Naive thymus-derived CD4-positive, alpha-beta T cell (primary cell): ENCODE results near the gene MTX2. TPM values are rescaled to one million over a fixed set of nuclear protein-coding genes. Genes with fewer than 3 reads are reported as not detected.

Source experiments
- ATAC-seq: fragments of 150-1000 bp; cut with Tn5 transposase; 2 replicates; pipeline ENCODE4 v1.10.0; 2021; ENCODE audit warnings: mild to moderate bottlenecking, moderate library complexity
- CTCF ChIA-PET: fragments of 350-600 bp; sonication (Branson Sonifier 250); formaldehyde crosslinking; loops from one replicate; lab custom pipeline; 2021; ENCODE audit warnings: antibody characterized with exemption; lab: Charles Lee
- POLR2A ChIA-PET: fragments of 350-600 bp; sonication (Branson Sonifier 250); formaldehyde crosslinking; loops from one replicate; lab custom pipeline; 2021; ENCODE audit warnings: antibody characterized with exemption, inconsistent platforms; lab: Charles Lee
- DNase-seq, 9 donors: peaks; one replicate each; pipeline versions ENCODE4 v3.0.0 to v3.0.0-alpha.2; 2020 to 2022; ENCODE audit warnings: mixed read lengths in 1 of 9
- H3K27ac ChIP-seq: one replicate; pipeline ENCODE4 v1.7.0; 2013; ENCODE audit warnings: mild to moderate bottlenecking, low read depth, low read length, moderate library complexity
- H3K27me3 ChIP-seq, 2 donors: one replicate each; pipeline ENCODE4 v1.7.0; 2013; ENCODE audit warnings: low read length in 2 of 2, mild to moderate bottlenecking in 2 of 2, moderate library complexity in 2 of 2; ENCODE audit not compliant: control insufficient read depth in 2 of 2, insufficient read depth in 2 of 2
- H3K36me3 ChIP-seq, 3 experiments: 1 replicate in 2 of 3; 2 replicates in 1 of 3; pipeline ENCODE4 v1.7.0; 2013; ENCODE audit warnings: low read length in 3 of 3, mild to moderate bottlenecking in 3 of 3, moderate library complexity in 1 of 3; ENCODE audit not compliant: insufficient read depth in 3 of 3, control insufficient read depth in 2 of 3
- H3K4me1 ChIP-seq, 2 donors: one replicate each; pipeline ENCODE4 v1.7.0; 2013; ENCODE audit warnings: low read length in 2 of 2, mild to moderate bottlenecking in 2 of 2, moderate library complexity in 1 of 2; ENCODE audit not compliant: control insufficient read depth in 2 of 2, insufficient read depth in 2 of 2
- H3K4me3 ChIP-seq: 2 replicates; pipeline ENCODE4 v1.7.0; 2013; ENCODE audit warnings: mild to moderate bottlenecking, low read length
- H3K9me3 ChIP-seq, 3 experiments: 1 replicate in 2 of 3; 2 replicates in 1 of 3; pipeline ENCODE4 v1.7.0; 2013; ENCODE audit warnings: low read length in 3 of 3; ENCODE audit not compliant: control insufficient read depth in 2 of 3
- H3K27ac Mint-ChIP-seq, 9 donors: one replicate each; pipeline ENCODE4 v1.8.0; 2020 to 2022; ENCODE audit warnings: mixed read lengths in 9 of 9, mild to moderate bottlenecking in 8 of 9, moderate library complexity in 5 of 9, inconsistent platforms in 2 of 9
- H3K27me3 Mint-ChIP-seq, 5 donors: one replicate each; pipeline ENCODE4 v1.8.0; 2021 to 2022; ENCODE audit warnings: mixed read lengths in 5 of 5, mild to moderate bottlenecking in 1 of 5
- H3K36me3 Mint-ChIP-seq, 5 donors: one replicate each; pipeline ENCODE4 v1.8.0; 2020 to 2022; ENCODE audit warnings: mixed read lengths in 5 of 5, mild to moderate bottlenecking in 3 of 5, inconsistent platforms in 1 of 5
- H3K4me1 Mint-ChIP-seq, 7 donors: one replicate each; pipeline ENCODE4 v1.8.0; 2020 to 2022; ENCODE audit warnings: mixed read lengths in 7 of 7, mild to moderate bottlenecking in 3 of 7, inconsistent platforms in 1 of 7
- H3K4me3 Mint-ChIP-seq, 10 donors: one replicate each; pipeline ENCODE4 v1.8.0; 2020 to 2022; ENCODE audit warnings: mild to moderate bottlenecking in 10 of 10, mixed read lengths in 10 of 10, moderate library complexity in 6 of 10, inconsistent platforms in 2 of 10
- H3K9me3 Mint-ChIP-seq, 11 donors: one replicate each; pipeline ENCODE4 v1.8.0; 2020 to 2022; ENCODE audit warnings: mixed read lengths in 11 of 11, mild to moderate bottlenecking in 4 of 11, inconsistent platforms in 1 of 11, moderate library complexity in 1 of 11
- intact Hi-C, 2 donors: fragments of 100-400 bp; cut with micrococcal nuclease; formaldehyde crosslinking; loops; one replicate each; pipeline ENCODE4 v1.15.1; 2023
- polyA plus RNA-seq, 2 donors: library from polyadenylated mRNA; unstranded; fragments of 300-500 nt; fragmentation: Illumina TruSeq; gene quantifications; one replicate each; pipeline ENCODE4 v1.2.3, GENCODE V29; 2021
- total RNA-seq, 6 experiments: library from RNA in 5 of 6; stranded (reverse) in 5 of 6; gene quantifications; 1 replicate in 5 of 6; 2 replicates in 1 of 6; pipeline ENCODE4 v1.2.3 and lab custom pipeline; 2021 to 2026

The MTX2 gene
- total and polyA plus RNA-seq, 7 experiments from 2014 or later = 6.6 to 19.5 (median 9.3) TPM

DNA sequence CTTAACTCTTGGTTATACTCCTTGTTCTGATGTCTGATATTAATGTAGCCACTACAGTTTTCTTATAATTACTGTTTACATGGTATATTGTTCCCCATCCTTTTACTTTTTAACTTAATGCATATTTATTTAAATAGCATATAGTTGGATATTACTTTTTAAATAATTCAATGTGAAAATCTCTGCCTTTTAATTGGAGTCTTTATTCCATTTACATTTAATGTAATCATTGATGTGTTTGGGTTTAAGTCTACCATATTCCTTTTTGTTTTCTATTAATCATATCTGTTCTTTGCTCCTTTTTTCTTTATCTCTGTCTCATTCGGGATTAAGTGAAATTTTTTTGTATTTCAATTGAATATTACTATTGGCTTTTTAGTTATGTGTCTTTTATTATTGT, 109.1 kb downstream of the MTX2 start:
- Mint-ChIP-seq H3K9me3 (peaks cover 0 to 36% (median 18%) of the 10 kb centered on the region in 11 donors), H3K27me3 (peaks cover 10 to 44% (median 26%) of the 10 kb centered on the region in 5 donors), H3K36me3 (peaks cover 0 to 3% (median 0%) of the 10 kb centered on the region in 5 donors), H3K27ac (no peak overlapping the region), H3K4me1 (no peaks in the 10 kb centered on the region), H3K4me3 (no peak overlapping the region)
- no peak overlapping the region for H3K27ac ChIP-seq
- no peaks in the 10 kb centered on the region for H3K9me3 ChIP-seq
- no peak for DNase-seq
- intact Hi-C loops = no loop called here
- H3K36me3 ChIP-seq = no peaks in the 10 kb centered on the region
- no peak overlapping the region for H3K4me3 ChIP-seq
- POLR2A ChIA-PET = no interaction called here
- no peak for ATAC-seq
- CTCF ChIA-PET = no interaction called here
- H3K27me3 ChIP-seq = peaks cover 0 to 2% of the 10 kb centered on the region in 2 donors
- no peaks in the 10 kb centered on the region for H3K4me1 ChIP-seq

DNA sequence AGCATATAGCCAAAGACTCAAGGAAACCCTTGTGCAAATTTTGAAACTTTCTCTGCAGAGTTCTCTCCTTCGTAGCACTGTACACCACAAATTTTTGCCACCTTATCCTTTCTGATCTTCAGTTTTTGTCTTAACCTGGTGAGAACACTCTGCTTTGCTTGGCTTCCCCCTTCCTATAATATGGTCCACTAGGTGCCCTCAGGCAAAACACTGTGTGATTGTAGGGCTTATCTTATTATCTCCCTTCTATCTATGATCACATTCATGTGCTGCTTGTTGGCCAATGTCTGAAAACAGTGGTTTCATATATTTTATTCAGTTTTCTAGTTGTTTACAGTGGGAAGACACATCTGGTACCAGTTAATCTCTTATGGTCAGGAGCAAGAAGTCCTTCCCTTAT, 111.1 kb downstream of the MTX2 start:
- no peak for DNase-seq
- H3K27ac ChIP-seq = no peak overlapping the region

DNA sequence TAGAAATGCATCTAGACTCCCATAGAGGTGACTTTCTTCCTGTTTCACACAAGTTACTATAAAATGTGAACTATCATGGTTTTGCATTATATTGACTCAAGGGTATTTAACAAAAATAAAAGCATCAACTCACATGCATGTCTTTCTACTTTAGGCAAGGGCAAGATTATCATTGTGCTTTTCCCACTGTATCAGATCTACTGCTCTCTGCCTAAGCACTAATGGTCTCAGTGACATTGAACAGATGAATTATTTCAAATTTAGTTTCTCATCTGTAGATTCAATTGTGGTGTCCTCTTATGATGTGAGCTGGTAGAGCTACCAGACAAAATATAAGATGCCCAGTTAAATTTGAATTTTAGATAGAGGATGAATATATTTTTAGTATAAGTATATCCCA, 113.9 kb downstream of the MTX2 start:
- H3K9me3 Mint-ChIP-seq = peaks cover 0 to 24% (median 12%) of the 10 kb centered on the region in 11 donors
- ChIA-PET POLR2A (no interaction called here), CTCF (no interaction called here)
- H3K27ac Mint-ChIP-seq = no peak overlapping the region
- H3K36me3 Mint-ChIP-seq = peaks cover 0 to 3% (median 0%) of the 10 kb centered on the region in 5 donors
- DNase-seq (no peak), ATAC-seq (no peak)
- no peak overlapping the region for H3K4me3 Mint-ChIP-seq
- peaks cover 12 to 50% (median 36%) of the 10 kb centered on the region in 5 donors for H3K27me3 Mint-ChIP-seq
- Histone ChIP-seq H3K9me3 (no peaks in the 10 kb centered on the region), H3K27me3 (peaks cover 0 to 2% of the 10 kb centered on the region in 2 donors), H3K4me3 (no peak overlapping the region), H3K36me3 (no peaks in the 10 kb centered on the region), H3K4me1 (no peaks in the 10 kb centered on the region), H3K27ac (no peak overlapping the region)
- no peaks in the 10 kb centered on the region for H3K4me1 Mint-ChIP-seq
- intact Hi-C loops = no loop called here

More for the DNA sequence above, 111.1 kb downstream of the MTX2 start:
- no peak for ATAC-seq
- Histone ChIP-seq H3K4me1 (no peaks in the 10 kb centered on the region), H3K4me3 (no peak overlapping the region), H3K36me3 (no peaks in the 10 kb centered on the region), H3K27me3 (peaks cover 0 to 2% of the 10 kb centered on the region in 2 donors), H3K9me3 (no peaks in the 10 kb centered on the region)
- Mint-ChIP-seq H3K27ac (no peak overlapping the region), H3K27me3 (peaks cover 4 to 37% (median 23%) of the 10 kb centered on the region in 5 donors), H3K4me1 (no peaks in the 10 kb centered on the region), H3K36me3 (peaks cover 0 to 3% (median 0%) of the 10 kb centered on the region in 5 donors), H3K4me3 (no peak overlapping the region), H3K9me3 (peaks cover 0 to 35% (median 18%) of the 10 kb centered on the region in 11 donors)
- CTCF ChIA-PET = interaction anchor here (0.7 kb wide), 1 partner anchor 75 kb away, joined by 3 read pairs; no protein-coding TSS in a partner anchor
- intact Hi-C loops = no loop called here
- POLR2A ChIA-PET = no interaction called here

DNA sequence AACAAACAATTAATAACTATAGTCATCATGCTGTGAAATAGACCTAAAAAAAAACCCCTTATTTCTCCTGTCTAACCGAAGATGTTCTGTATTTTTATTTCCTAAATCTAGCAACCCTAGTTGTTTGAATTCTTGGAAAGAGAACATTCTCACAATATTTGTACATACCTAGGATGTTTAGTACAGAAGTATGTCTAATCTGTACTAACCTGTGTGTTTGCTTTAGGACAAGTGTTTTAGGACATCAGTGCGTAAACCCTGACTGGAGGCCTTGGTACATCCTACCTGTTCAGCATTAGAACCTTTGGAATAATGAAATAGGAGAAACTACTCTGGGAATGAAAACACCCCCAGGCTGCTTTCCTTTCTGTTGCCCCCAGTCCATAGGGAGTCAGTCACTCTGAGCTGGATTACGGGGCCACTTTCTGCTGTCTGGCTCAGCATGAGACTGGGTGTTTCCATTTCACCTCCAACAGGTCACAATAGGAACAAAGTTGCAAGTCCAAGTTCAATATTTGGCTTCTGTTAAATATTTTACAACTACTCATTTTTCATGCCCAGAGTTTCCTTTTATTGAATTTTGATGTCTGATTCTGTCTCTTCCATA, 114.7 kb downstream of the MTX2 start:
- Histone ChIP-seq H3K9me3 (no peaks in the 10 kb centered on the region), H3K36me3 (no peaks in the 10 kb centered on the region), H3K4me3 (no peak overlapping the region), H3K27me3 (peaks cover 0 to 2% of the 10 kb centered on the region in 2 donors), H3K27ac (no peak overlapping the region), H3K4me1 (no peaks in the 10 kb centered on the region)
- Mint-ChIP-seq H3K27ac (no peak overlapping the region), H3K9me3 (peaks cover 0 to 16% (median 7%) of the 10 kb centered on the region in 11 donors), H3K4me1 (no peaks in the 10 kb centered on the region), H3K36me3 (peaks cover 0 to 3% (median 0%) of the 10 kb centered on the region in 5 donors), H3K27me3 (peaks cover 15 to 55% (median 35%) of the 10 kb centered on the region in 5 donors), H3K4me3 (no peak overlapping the region)
- ChIA-PET POLR2A (no interaction called here), CTCF (interaction anchor here (0.7 kb wide), 1 partner anchor 371 kb away, joined by 3 read pairs; no protein-coding TSS in a partner anchor)
- DNase-seq = no peak
- no peak for ATAC-seq
- intact Hi-C loops = no loop called here

DNA sequence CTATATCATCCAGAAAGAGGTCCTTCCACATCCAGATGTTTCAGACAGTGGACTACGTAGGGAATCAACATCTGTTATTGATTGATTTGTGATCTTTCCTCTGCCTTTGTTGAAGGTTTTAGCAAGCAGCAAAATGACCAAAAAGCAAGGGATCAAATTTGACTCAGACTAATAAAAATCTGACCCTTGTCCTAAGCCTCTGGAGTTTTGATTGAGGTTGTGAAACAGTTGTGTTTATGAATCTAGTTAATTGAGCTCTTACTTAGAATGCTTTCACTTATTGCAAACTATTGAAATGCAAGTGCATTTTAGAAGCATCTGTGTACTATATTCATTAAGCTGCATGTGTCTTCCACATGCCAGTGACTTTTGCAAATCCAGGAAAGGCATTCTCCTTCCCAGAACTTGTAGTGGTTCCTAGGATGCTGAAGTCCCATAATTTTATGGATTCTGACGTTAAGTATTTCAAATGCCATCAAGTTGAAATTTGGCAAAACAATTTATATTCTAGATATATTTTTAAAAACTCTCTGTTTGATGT, 116.0 kb downstream of the MTX2 start:
- Histone ChIP-seq H3K36me3 (no peaks in the 10 kb centered on the region), H3K4me1 (no peaks in the 10 kb centered on the region), H3K9me3 (no peaks in the 10 kb centered on the region), H3K27me3 (peaks cover 0 to 2% of the 10 kb centered on the region in 2 donors), H3K4me3 (no peak overlapping the region), H3K27ac (no peak overlapping the region)
- Mint-ChIP-seq H3K27me3 (peaks cover 22 to 52% (median 42%) of the 10 kb centered on the region in 5 donors), H3K9me3 (peaks cover 0 to 4% (median 2%) of the 10 kb centered on the region in 11 donors), H3K36me3 (no peaks in the 10 kb centered on the region), H3K4me3 (no peak overlapping the region), H3K4me1 (no peaks in the 10 kb centered on the region), H3K27ac (no peak overlapping the region)
- DNase-seq = no peak
- no peak for ATAC-seq
- intact Hi-C loops = no loop called here
- ChIA-PET CTCF (no interaction called here), POLR2A (no interaction called here)

DNA sequence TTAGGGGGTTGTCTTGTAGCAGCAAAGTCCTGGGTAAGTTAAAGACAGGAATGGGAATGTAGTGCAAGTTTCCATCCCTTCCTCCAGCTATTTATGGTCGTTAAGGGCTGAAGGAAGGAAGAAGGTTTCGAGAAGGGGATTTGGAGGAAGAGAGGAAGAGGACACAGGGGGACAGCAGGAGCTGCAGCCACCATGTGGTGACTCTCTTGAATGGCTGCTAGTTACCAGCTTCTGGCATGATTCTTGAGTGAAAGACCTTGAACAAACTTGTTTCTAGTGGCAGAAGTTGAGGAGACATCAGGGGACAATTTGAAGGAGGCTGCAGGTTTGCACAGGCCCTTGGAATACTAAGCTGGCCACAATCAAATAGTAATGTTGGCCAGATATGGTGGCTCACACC, 116.6 kb downstream of the MTX2 start:
- CTCF ChIA-PET = no interaction called here
- no peak overlapping the region for H3K27ac ChIP-seq
- H3K9me3 ChIP-seq = no peaks in the 10 kb centered on the region
- H3K4me1 ChIP-seq = no peaks in the 10 kb centered on the region
- no peak for ATAC-seq
- intact Hi-C loops = no loop called here
- peaks cover 25 to 56% (median 42%) of the 10 kb centered on the region in 5 donors for H3K27me3 Mint-ChIP-seq
- H3K9me3 Mint-ChIP-seq = peaks cover 0 to 4% (median 0%) of the 10 kb centered on the region in 11 donors
- H3K36me3 Mint-ChIP-seq = no peaks in the 10 kb centered on the region
- no peaks in the 10 kb centered on the region for H3K4me1 Mint-ChIP-seq
- peaks cover 0 to 2% of the 10 kb centered on the region in 2 donors for H3K27me3 ChIP-seq
- H3K36me3 ChIP-seq = no peaks in the 10 kb centered on the region
- POLR2A ChIA-PET = no interaction called here
- DNase-seq = no peak
- H3K4me3 Mint-ChIP-seq = no peak overlapping the region
- no peak overlapping the region for H3K4me3 ChIP-seq
- H3K27ac Mint-ChIP-seq = no peak overlapping the region
